Spleen (tissue), 11 donors: Measurements from ENCODE around the gene ABCG2. TPM values are rescaled to one million over a fixed set of nuclear protein-coding genes. Genes with fewer than 3 reads are reported as not detected.
"Not testable (repeated sequence)": the region's sequence is repeated elsewhere in the genome, so short reads cannot be mapped to it uniquely, and the experiment has no call there.

Source experiments
- DNase-seq: peaks from one replicate; pipeline ENCODE4 v3.0.0-alpha.2; 2020
- H3K27ac ChIP-seq, 8 donors: fragments of 200-600 bp; sonication (generic) in 7 of 8; 1 replicate in 4 of 8; 2 replicates in 4 of 8; pipeline versions ENCODE4 v1.5.0 to v1.8.0; 2016 to 2021; ENCODE audit warnings: inconsistent platforms in 4 of 8, mild to moderate bottlenecking in 4 of 8, moderate library complexity in 1 of 8
- H3K27me3 ChIP-seq, 7 donors: fragments of 200-600 bp; sonication (generic) in 6 of 7; replicated peaks in 1 of 7; 1 replicate in 4 of 7; 2 replicates in 3 of 7; pipeline versions ENCODE4 v1.5.0 to v1.8.0; 2016 to 2021; ENCODE audit warnings: inconsistent platforms in 3 of 7, mild to moderate bottlenecking in 1 of 7
- H3K36me3 ChIP-seq, 6 donors: fragments of 200-600 bp; sonication (generic) in 5 of 6; 1 replicate in 4 of 6; 2 replicates in 2 of 6; pipeline versions ENCODE4 v1.5.0 to v1.8.0; 2016 to 2021; ENCODE audit warnings: inconsistent platforms in 2 of 6
- H3K4me1 ChIP-seq, 6 donors: fragments of 200-600 bp; sonication (generic) in 5 of 6; 1 replicate in 3 of 6; 2 replicates in 3 of 6; pipeline versions ENCODE4 v1.5.0 to v1.8.0; 2016 to 2021; ENCODE audit warnings: inconsistent platforms in 3 of 6
- H3K4me3 ChIP-seq, 8 donors: fragments of 200-600 bp; sonication (generic) in 7 of 8; 1 replicate in 4 of 8; 2 replicates in 4 of 8; pipeline versions ENCODE4 v1.5.0 to v1.8.0; 2016 to 2021; ENCODE audit warnings: inconsistent platforms in 4 of 8, mild to moderate bottlenecking in 4 of 8, moderate library complexity in 2 of 8
- H3K9me3 ChIP-seq, 8 donors: fragments of 200-600 bp; sonication (generic) in 7 of 8; 1 replicate in 4 of 8; 2 replicates in 4 of 8; pipeline versions ENCODE4 v1.5.0 to v1.8.0; 2016 to 2021; ENCODE audit warnings: inconsistent platforms in 4 of 8
- POLR2A ChIP-seq, 3 donors: fragments of 450-650 bp; IDR thresholded peaks; one replicate each; pipeline ENCODE4 v1.5.1; 2017; ENCODE audit warnings: antibody characterized with exemption in 3 of 3, mild to moderate bottlenecking in 1 of 3
- POLR2AphosphoS5 ChIP-seq, 3 donors: sonication (generic); formaldehyde crosslinking; IDR thresholded peaks; one replicate each; pipeline ENCODE4 v1.5.1; 2017; ENCODE audit warnings: antibody characterized with exemption in 3 of 3
- WGBS, 5 donors: extraction: QIAGEN DNeasy Blood & Tissue Kit in 3 of 5; methylation state at CpG; one replicate each; pipeline versions ENCODE4 v1.1.5 to v1.1.7; 2013 to 2018; 5-methylcytosine and 5-hydroxymethylcytosine counted together
- intact Hi-C: fragments of 100-400 bp; cut with DNase I; formaldehyde crosslinking; loops from one replicate; pipeline ENCODE4 v1.15.0; 2023; ENCODE audit warnings: low total_unique reads
- polyA plus RNA-seq, 3 donors: library from polyadenylated mRNA; stranded (reverse); fragments of 200-250 nt; gene quantifications; one replicate each; pipeline ENCODE4 v1.2.1, GENCODE V29; 2013
- total RNA-seq, 7 donors: library from RNA; depleted of rRNA in 3 of 7; stranded (reverse); fragments of >200 nt in 3 of 7; fragmentation: NEBNext Ultra II Directional in 4 of 7; extraction: Animal tissue kit (Norgen Biotek cat#: 25700) in 4 of 7; gene quantifications; one replicate each; pipeline versions ENCODE4 v1.1.0 to v1.2.1, GENCODE V29; 2016 to 2021
- TF ChIP-seq, protein P1 (sequence below), 11 experiments: fragments of 200-600 bp in 7 of 11; fragments of 450-650 bp in 4 of 11; sonication (generic) in 4 of 11; IDR thresholded peaks in 8 of 11; conservative IDR thresholded peaks in 3 of 11; 1 replicate in 7 of 11; 2 replicates in 4 of 11; pipeline versions ENCODE4 v1.4.0 to v1.8.0; 2016 to 2021; ENCODE audit warnings: antibody characterized with exemption in 11 of 11, inconsistent platforms in 4 of 11, mild to moderate bottlenecking in 1 of 11
- donor health status: healthy with polysubstance abuse.
- donor health status: DM: no; HTN: no; CAD: no; lungs with moderate emphysema.
- donor health status: DM: no; HTN: no; CAD: no.
- donor health status: Bipolar disorder and iron deficiency.
- donor health status: healthy.
- donor health status: DM: no; HTN: no; CAD: no.
- donor health status: DM: yes; HTN: yes; CAD: no.

ABCG2 gene
- total and polyA plus RNA-seq, 10 donors, result 0.12 to 3.0 (median 1.4) TPM

DNA sequence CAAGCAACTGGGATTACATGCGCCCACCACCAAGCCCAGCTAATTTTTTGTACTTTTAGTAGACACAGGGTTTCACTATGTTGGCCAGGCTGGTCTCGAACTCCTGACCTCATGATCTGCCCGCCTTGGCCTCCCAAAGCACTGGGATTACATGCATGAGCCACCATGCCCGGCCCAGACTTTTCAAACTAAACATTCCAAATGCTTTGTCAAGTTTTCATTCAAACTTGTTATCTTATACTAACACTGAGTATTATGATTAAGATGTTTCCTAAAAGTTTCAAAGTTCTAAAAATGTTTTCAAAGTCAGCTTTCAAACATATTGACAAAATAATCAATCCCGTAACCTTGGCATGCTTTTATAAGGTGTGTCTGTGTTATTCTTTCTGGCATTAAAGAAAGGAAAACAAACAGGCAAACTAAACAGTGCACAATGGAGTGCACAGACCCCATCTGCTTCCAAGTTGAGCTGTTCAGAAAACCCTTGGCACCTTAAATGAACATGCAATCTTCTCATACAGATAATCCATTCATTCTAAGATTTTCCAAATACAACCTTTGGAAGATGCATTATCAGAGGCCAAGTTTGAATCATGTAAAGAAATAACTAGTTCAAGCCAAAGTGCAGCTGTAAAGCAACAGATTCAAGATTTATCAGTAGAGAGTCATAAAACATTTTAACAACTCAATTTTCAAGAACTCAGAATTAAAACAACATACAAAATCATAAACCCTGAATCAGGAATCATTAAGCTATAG is 49.1 kb downstream of the ABCG2 start:
- TF ChIP-seq POLR2A (IDR thresholded peaks at IDR 0.05) (no peak), POLR2AphosphoS5 (IDR thresholded peaks at IDR 0.05) (no peak)
- TF ChIP-seq, protein P1, sequence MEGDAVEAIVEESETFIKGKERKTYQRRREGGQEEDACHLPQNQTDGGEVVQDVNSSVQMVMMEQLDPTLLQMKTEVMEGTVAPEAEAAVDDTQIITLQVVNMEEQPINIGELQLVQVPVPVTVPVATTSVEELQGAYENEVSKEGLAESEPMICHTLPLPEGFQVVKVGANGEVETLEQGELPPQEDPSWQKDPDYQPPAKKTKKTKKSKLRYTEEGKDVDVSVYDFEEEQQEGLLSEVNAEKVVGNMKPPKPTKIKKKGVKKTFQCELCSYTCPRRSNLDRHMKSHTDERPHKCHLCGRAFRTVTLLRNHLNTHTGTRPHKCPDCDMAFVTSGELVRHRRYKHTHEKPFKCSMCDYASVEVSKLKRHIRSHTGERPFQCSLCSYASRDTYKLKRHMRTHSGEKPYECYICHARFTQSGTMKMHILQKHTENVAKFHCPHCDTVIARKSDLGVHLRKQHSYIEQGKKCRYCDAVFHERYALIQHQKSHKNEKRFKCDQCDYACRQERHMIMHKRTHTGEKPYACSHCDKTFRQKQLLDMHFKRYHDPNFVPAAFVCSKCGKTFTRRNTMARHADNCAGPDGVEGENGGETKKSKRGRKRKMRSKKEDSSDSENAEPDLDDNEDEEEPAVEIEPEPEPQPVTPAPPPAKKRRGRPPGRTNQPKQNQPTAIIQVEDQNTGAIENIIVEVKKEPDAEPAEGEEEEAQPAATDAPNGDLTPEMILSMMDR (IDR thresholded peaks at IDR 0.05 in 8 of 11, conservative IDR thresholded peaks at IDR 0.05 in 3 of 11), result no peak
- WGBS, 5 donors, result 89 to 96% (median 94%) methylated on average over 5 of the region's 5 CpGs
- Histone ChIP-seq H3K4me1 (peaks cover 0 to 15% (median 9%) of the 10 kb centered on the region in 6 donors), H3K4me3 (no peak overlapping the region), H3K36me3 (no peaks in the 10 kb centered on the region), H3K27me3 (no peaks in the 10 kb centered on the region), H3K27ac (no peak overlapping the region), H3K9me3 (no peaks in the 10 kb centered on the region)
- DNase-seq, result no peak
- intact Hi-C loops, result no loop called here

DNA sequence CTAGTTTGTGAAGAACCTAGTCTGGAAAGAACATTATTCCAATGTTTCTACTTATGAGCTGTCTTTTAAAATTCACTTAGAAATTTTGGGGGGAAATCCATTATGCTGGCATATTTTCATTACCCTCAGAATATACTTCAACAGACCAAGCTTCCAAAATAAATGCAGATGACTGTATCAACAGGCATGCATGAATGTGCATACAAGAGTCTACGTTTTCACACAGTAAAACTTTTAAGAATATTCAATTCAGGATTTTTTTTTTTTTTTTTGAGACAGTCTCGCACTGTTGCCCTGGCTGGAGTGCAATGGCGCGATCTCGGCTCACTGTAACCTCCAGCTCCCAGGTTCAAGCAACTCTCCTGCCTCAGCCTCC is 49.7 kb downstream of the ABCG2 start:
- Histone ChIP-seq H3K4me3 (no peak overlapping the region), H3K4me1 (peaks cover 0 to 15% (median 9%) of the 10 kb centered on the region in 6 donors), H3K27me3 (no peaks in the 10 kb centered on the region), H3K27ac (no peak overlapping the region), H3K9me3 (no peaks in the 10 kb centered on the region), H3K36me3 (no peaks in the 10 kb centered on the region)
- 92 to 95% (median 93%) methylated on average over 5 of the region's 5 CpGs for WGBS, 5 donors
- no peak for DNase-seq
- intact Hi-C loops, result no loop called here
- TF ChIP-seq, protein P1 (IDR thresholded peaks at IDR 0.05 in 8 of 11, conservative IDR thresholded peaks at IDR 0.05 in 3 of 11), result no peak
- TF ChIP-seq POLR2AphosphoS5 (IDR thresholded peaks at IDR 0.05) (no peak), POLR2A (IDR thresholded peaks at IDR 0.05) (no peak)

DNA sequence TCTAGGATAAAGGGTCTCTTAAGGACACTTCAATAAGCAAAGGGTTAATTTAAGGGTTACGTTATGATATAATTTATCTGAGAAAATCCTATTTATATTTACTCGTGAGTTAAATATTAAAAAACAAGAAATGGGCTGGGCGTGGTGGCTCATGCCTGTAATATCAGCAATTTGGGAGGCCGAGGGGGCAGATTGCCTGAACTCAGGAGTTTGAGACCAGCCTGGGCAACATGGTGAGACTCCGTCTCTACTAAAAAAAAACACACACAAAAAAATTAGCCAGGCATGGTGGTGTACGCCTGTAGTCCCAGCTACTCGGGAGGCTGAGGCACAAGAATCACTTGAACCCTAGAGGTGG is 50.4 kb downstream of the ABCG2 start:
- peaks cover 0 to 15% (median 9%) of the 10 kb centered on the region in 6 donors for H3K4me1 ChIP-seq
- H3K9me3 ChIP-seq, H3K27me3 ChIP-seq, H3K36me3 ChIP-seq, DNase-seq, H3K4me3 ChIP-seq, intact Hi-C loops: not testable (repeated sequence)
- WGBS, 5 donors, result 84 to 95% (median 88%) methylated on average over 7 of the region's 7 CpGs
- peak overlapping the region in 4 of 8 donors; percentile 30 to 58 (median 52) for H3K27ac ChIP-seq

DNA sequence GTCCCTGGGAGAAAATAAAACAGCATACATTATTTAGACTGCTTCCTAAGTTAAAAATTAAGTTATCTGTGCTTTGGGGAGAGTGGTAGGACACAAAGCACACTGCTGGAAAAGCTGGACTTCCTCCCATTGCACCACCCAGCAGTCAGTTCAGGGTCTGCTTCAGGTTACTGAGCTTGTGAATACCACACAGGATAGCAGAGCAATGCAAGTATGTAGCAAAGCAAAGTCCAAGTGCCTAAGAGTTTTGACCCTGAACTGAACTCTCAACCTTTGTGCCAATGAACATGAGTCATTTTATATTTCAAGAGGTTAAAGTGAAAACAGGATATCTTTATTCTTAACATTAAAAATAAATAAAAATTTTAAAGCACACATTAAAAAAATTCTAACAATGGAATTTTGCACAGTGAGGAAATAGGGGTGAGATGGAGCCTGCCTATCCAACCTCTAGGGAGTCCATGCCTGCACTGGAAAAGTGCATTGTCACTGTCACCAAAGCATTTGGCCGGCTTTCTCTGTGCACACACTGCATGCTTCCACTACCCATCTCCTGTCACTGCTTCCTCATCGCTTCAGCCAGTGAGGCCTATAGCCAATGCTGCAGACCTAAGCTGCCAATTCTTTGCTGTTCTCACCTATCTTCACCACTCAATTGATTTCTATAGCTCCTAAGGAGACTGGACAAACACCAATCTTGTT is 50.9 kb downstream of the ABCG2 start:
- intact Hi-C loops, result no loop called here
- TF ChIP-seq POLR2A (IDR thresholded peaks at IDR 0.05) (no peak), POLR2AphosphoS5 (IDR thresholded peaks at IDR 0.05) (no peak)
- TF ChIP-seq, protein P1 (IDR thresholded peaks at IDR 0.05 in 8 of 11, conservative IDR thresholded peaks at IDR 0.05 in 3 of 11), result no peak
- no peak for DNase-seq
- Histone ChIP-seq H3K9me3 (no peaks in the 10 kb centered on the region), H3K4me1 (peaks cover 0 to 15% (median 9%) of the 10 kb centered on the region in 6 donors), H3K36me3 (no peaks in the 10 kb centered on the region), H3K27ac (peak overlapping the region in 5 of 8 donors; percentile 30 to 58 (median 51)), H3K27me3 (no peaks in the 10 kb centered on the region), H3K4me3 (no peak overlapping the region)
- WGBS, 5 donors, result 22 to 44% (median 38%) methylated on average over 2 of the region's 2 CpGs
